D721Med (cell line): Measurements from ENCODE around the gene CIDEB.

Source experiments
- DNase-seq: peaks from one replicate; pipeline ENCODE4 v3.0.0; 2011; ENCODE audit warnings: low spot score; ENCODE audit not compliant: insufficient read length
- FAIRE-seq: peaks from 2 replicates; lab custom pipeline; 2011; peaks lifted over from hg19 to GRCh38; lab: Jason Lieb, UNC
- CTCF ChIP-seq: IDR thresholded peaks from 2 replicates; pipeline ENCODE4 v1.5.1; 2012; ENCODE audit warnings: mild to moderate bottlenecking, control low read depth; ENCODE audit not compliant: insufficient read depth; ENCODE audit errors: missing control alignments

Gene CIDEB

GRCh38 chr14:24311837-24312615 lies 4.2 kb upstream of the CIDEB start:
- TF ChIP-seq CTCF: no peak
- DNase-seq (no peak), FAIRE-seq (no peak)

- TF ChIP-seq CTCF: no peak
- DNase-seq: no peak
- no peak for FAIRE-seq
These were observed 3.1 kb upstream of the CIDEB start, which contains the start of gene LTB4R for GRCh38 chr14:24310646-24311604. Gene LTB4R (plus strand): TSS chr14:24311502. CDS start chr14:24315652, 4,150 bp downstream.

- no peak for TF ChIP-seq CTCF
- no peak for FAIRE-seq
- no peak for DNase-seq
These were observed 2.5 kb upstream of the CIDEB start for GRCh38 chr14:24310265-24310645.

GRCh38 chr14:24309538-24310264 lies 1.9 kb upstream of the CIDEB start, which contains the start of gene LTB4R2:
Gene LTB4R2 (plus strand): TSS chr14:24310140. CDS start chr14:24310665, 525 bp downstream.
- DNase-seq: no peak
- FAIRE-seq: no peak

GRCh38 chr14:24308342-24309124 lies 756 bp upstream of the CIDEB start:
- no peak for TF ChIP-seq CTCF
- no peak for FAIRE-seq
- DNase-seq: no peak

More at GRCh38 chr14:24309538-24310264, 1.9 kb upstream of the CIDEB start, which contains the start of gene LTB4R2:
- no peak for TF ChIP-seq CTCF

GRCh38 chr14:24307156-24307574 lies 612 bp downstream of the CIDEB start:
- no peak for DNase-seq
- no peak for TF ChIP-seq CTCF
- FAIRE-seq: no peak
